ENCODE measurements around the gene SMARCC2. TPM values are rescaled to one million over a fixed set of nuclear protein-coding genes. Genes with fewer than 3 reads are reported as not detected.

The SMARCC2 gene
- total and polyA plus RNA-seq, 2 of the 13 experiments (the other 11 are each of a cell fraction or from before 2014, with no cell fraction given), result 21.3 to 24.1 TPM

GRCh38 chr12:56127888-56128669 lies 61.2 kb downstream of the SMARCC2 start, which contains the start of gene ESYT1 (continued):
- TF ChIP-seq ZNF407 (CRISPR knock-in tag; IDR thresholded peaks at IDR 0.05; ENCODE audit: not compliant biosample characterization) (peak; percentile 29), RFX3 (CRISPR knock-in tag; IDR thresholded peaks at IDR 0.05) (no peak), ZBTB8A (CRISPR knock-in tag; IDR thresholded peaks at IDR 0.05; ENCODE audit: borderline replicate concordance, low read depth) (no peak), CBFB (CRISPR knock-in tag; IDR thresholded peaks at IDR 0.05) (no peak), HNRNPL (IDR thresholded peaks at IDR 0.05; ENCODE audit: low read depth, low read length) (0 out of 2 replicates have a peak, but pooled peaks have one; percentile 70), KLF12 (CRISPR knock-in tag; IDR thresholded peaks at IDR 0.05; ENCODE audit: borderline replicate concordance) (peak; percentile 85), ZNF142 (CRISPR knock-in tag; IDR thresholded peaks at IDR 0.05) (no peak), PAXIP1 (CRISPR knock-in tag; conservative IDR thresholded peaks at IDR 0.05) (peak; percentile 36), SRSF1 (optimal IDR thresholded peaks at IDR 0.05; ENCODE audit: low read depth, low read length) (peak; percentile 89), SMAD9 (CRISPR knock-in tag; IDR thresholded peaks at IDR 0.05) (0 out of 2 replicates have a peak, but pooled peaks have one; percentile 77)
